NK-92 treated with Interleukin-12 subunit alpha and Interleukin-12 subunit beta, amount 100 ng/mL, for 24 hours (cell line): ENCODE measurements around the gene HPS5.

ENCODE experiments used
- DNase-seq: peaks from one replicate; lab custom pipeline; 2025; lab: John Stamatoyannopoulos, UW

Gene HPS5

DNA sequence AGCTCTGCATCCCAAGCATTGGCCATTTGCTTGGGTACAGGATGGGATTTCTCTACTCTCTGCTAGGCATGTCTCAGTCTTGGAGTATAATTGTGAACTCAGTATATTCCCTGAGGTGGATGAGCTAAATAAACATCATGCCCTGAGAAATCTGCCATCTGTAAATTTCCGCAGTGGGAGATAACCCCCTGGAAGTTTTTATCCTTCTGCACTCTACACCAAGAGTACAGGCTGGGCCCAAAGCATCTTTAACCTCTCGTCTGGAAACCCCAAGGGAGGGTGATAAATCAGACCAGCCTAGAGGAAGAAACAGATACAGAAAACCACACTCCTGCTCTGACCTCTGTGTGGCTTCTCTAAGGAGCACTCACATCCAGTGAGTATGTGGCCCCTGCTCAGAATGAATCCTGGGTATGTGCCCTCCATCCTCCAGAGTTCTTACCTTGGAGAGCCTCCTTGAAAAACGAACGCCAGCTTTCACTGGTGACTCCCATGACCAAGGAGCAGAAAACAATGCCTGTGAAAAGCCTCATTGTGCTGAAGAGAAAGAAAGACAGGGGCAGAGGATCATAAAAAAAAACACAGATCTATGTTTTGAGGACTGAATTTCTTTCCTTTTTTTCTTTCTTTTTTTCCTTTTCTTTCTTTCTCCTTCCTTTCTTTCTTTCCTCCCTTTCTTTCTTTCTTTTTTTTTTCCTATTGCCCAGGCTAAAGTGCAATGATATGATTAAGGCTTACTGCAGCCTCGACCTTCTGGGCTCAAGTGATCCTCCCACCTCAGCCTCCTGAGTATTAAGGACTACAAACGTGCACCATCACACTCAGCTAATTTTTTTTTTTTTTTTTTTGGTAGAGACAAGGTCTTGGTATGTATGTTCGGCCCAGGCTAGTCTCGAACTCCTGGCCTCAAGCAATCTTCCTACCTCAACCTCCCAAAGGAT lies 86.3 kb downstream of the HPS5 start:
- no peak for DNase-seq

DNA sequence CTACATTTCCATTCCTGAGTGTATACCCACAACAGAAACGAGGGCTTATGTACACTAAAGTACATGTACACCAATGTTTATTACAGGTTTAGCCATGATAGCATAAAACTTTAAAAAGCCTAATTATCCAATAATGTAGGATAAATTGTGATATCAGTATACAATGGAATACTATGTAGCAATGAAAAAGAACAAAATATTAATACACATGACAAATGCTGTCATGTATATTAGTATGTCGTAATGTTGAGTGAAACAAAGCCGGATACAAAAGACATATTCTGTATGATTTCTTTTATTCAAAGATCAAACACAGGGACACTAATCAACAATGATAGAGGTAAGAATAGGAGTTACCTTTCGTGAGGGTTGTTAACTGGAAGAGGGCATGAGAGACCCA lies 88.0 kb downstream of the HPS5 start:
- DNase-seq = no peak

DNA sequence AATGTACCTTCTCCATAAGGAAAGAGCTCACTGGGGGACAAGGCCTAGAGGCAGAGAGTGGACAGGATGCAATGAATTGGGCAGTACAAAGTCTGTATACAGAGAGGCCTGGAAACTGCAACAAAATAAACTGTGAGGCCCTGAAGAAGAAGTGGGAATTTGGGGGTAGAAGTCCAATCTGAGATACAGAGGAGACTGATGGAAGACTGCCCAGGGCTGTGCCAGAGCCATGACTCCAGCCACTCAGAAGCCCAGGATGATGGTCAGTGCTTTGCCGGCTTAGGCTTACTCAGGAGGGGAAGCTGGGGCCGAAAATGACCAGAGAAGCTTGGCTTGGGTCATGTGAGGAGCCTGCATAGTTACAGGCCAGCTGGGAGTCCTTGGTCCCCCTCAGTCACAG lies 91.1 kb downstream of the HPS5 start:
- DNase-seq = no peak

DNA sequence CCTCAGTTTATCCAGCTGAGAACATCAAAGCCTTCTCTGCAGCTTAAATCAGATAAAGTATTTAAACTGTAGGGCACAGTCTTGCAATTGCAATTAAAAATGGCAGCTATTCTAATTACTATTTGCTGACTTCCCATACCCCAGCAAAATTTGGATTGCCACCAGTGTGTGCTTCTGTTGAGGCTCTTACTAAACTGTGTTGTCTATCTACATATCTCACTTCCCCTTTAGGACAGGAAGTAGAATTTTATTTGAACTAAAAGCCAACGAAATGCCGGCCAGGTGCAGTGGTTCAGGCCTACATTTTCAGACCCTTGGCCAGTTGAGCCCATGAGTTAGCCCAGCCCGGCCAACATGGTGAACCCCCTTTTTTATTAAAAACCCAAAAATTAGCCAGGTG lies 92.4 kb downstream of the HPS5 start:
- DNase-seq = no peak
